Sigmoid colon (tissue), 4 donors: ENCODE measurements around the gene COL4A1.

ENCODE experiments used
- CTCF ChIP-seq, 4 experiments: fragments of 450-650 bp in 3 of 4; fragments of 200-600 bp in 1 of 4; IDR thresholded peaks; one replicate each; pipeline ENCODE4 v1.5.1; 2016 to 2019; ENCODE audit warnings: antibody characterized with exemption in 4 of 4, mild to moderate bottlenecking in 3 of 4, moderate library complexity in 2 of 4
- EP300 ChIP-seq, 4 donors: sonication (generic); formaldehyde crosslinking; IDR thresholded peaks; one replicate each; pipeline ENCODE4 v1.6.1; 2017; ENCODE audit warnings: antibody characterized with exemption in 4 of 4
- POLR2A ChIP-seq, 2 donors: fragments of 450-650 bp; IDR thresholded peaks; one replicate each; pipeline ENCODE4 v1.6.1; 2016; ENCODE audit warnings: antibody characterized with exemption in 2 of 2, mild to moderate bottlenecking in 2 of 2, moderate library complexity in 2 of 2
- POLR2AphosphoS5 ChIP-seq, 4 donors: sonication (generic); formaldehyde crosslinking; IDR thresholded peaks; one replicate each; pipeline ENCODE4 v1.6.1; 2017; ENCODE audit warnings: antibody characterized with exemption in 4 of 4

DNA sequence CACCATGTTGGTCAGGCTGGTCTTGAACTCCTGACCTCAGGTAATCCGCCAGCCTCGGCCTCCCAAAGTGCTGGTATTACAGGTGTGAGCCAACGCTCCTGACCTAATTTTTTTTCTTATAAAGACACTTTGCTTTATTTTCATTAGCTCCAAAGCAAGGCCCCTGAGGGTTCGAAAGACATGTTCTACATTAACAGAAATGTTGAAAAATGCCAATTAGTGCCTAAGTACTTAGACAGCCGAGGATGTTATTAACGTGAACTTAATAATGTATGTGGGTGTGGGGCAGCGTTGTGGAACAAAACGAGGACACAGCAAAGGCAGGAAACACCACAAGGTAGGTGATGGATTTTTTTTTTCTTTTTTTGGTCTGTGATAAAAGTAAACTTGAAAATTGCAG, 82.4 kb downstream of the COL4A1 start:
- TF ChIP-seq CTCF (IDR thresholded peaks at IDR 0.05) (no peak), POLR2A (IDR thresholded peaks at IDR 0.05) (no peak), POLR2AphosphoS5 (IDR thresholded peaks at IDR 0.05) (no peak), EP300 (IDR thresholded peaks at IDR 0.05) (no peak)
